Skeletal muscle cell (primary cell): Measurements from ENCODE around the gene ELF3.
"Not testable (repeated sequence)": the region's sequence is repeated elsewhere in the genome, so short reads cannot be mapped to it uniquely, and the experiment has no call there.

Experiments used
- DNase-seq: peaks from one replicate; pipeline ENCODE4 v3.0.0-alpha.2; 2010; ENCODE audit warnings: low read depth
- H3K4me3 ChIP-seq: 2 replicates; pipeline ENCODE4 v1.5.1; 2011; ENCODE audit warnings: low read depth, mild to moderate bottlenecking, control low read depth, low read length, moderate library complexity

Gene ELF3

GRCh38 chr1:202005958-202006357 is 4.4 kb upstream of the ELF3 start:
- DNase-seq = no peak
- no peak overlapping the region for H3K4me3 ChIP-seq

- no peak overlapping the region for H3K4me3 ChIP-seq
- no peak for DNase-seq
Measured at GRCh38 chr1:202007304-202007703, 3.1 kb upstream of the ELF3 start.

- H3K4me3 ChIP-seq = no peak overlapping the region
- no peak for DNase-seq
Measured at GRCh38 chr1:202007805-202008489, 2.4 kb upstream of the ELF3 start.

GRCh38 chr1:202009326-202010179 is 834 bp upstream of the ELF3 start:
- peak; percentile 19 for DNase-seq
- H3K4me3 ChIP-seq = no peak overlapping the region

GRCh38 chr1:202011994-202012393 is 1.6 kb downstream of the ELF3 start:
- no peak for DNase-seq
- no peak overlapping the region for H3K4me3 ChIP-seq

- DNase-seq = no peak
- H3K4me3 ChIP-seq = no peak overlapping the region
Measured at GRCh38 chr1:202012544-202013478, 2.4 kb downstream of the ELF3 start.

GRCh38 chr1:202013603-202014002 is 3.2 kb downstream of the ELF3 start:
- H3K4me3 ChIP-seq = no peak overlapping the region
- DNase-seq = no peak

GRCh38 chr1:202014060-202014459 is 3.7 kb downstream of the ELF3 start:
- no peak overlapping the region for H3K4me3 ChIP-seq
- no peak for DNase-seq

GRCh38 chr1:202014915-202015661 is 4.7 kb downstream of the ELF3 start:
- no peak overlapping the region for H3K4me3 ChIP-seq
- DNase-seq = no peak

GRCh38 chr1:202015662-202015937 is 5.2 kb downstream of the ELF3 start:
- no peak for DNase-seq
- no peak overlapping the region for H3K4me3 ChIP-seq

- DNase-seq = no peak
- no peak overlapping the region for H3K4me3 ChIP-seq
Measured at GRCh38 chr1:202016022-202016810, 5.8 kb downstream of the ELF3 start.

- no peak for DNase-seq
Measured at GRCh38 chr1:202016811-202017748, 6.7 kb downstream of the ELF3 start.

GRCh38 chr1:202017749-202018467 is 7.5 kb downstream of the ELF3 start:
- no peak overlapping the region for H3K4me3 ChIP-seq
- DNase-seq = no peak

More at GRCh38 chr1:202016811-202017748, 6.7 kb downstream of the ELF3 start:
- no peak overlapping the region for H3K4me3 ChIP-seq

GRCh38 chr1:202018468-202019234 is 8.3 kb downstream of the ELF3 start:
- DNase-seq = no peak
- no peak overlapping the region for H3K4me3 ChIP-seq

- H3K4me3 ChIP-seq, DNase-seq: not testable (repeated sequence)
Measured at GRCh38 chr1:202019235-202019558, 8.8 kb downstream of the ELF3 start.

GRCh38 chr1:202023001-202023433 is 12.6 kb downstream of the ELF3 start:
- no peak for DNase-seq
- no peak overlapping the region for H3K4me3 ChIP-seq
